HL-60 (cell line): ENCODE measurements around the gene IL36B.

Experiments used
- DNase-seq, 2 experiments: peaks; one replicate each; pipeline ENCODE4 v3.0.0-alpha.2; 2010 to 2020; ENCODE audit warnings: low read depth in 1 of 2, low spot score in 1 of 2
- H3K27ac ChIP-seq: fragments of 250-450 bp; sonication (Bioruptor Pico); replicated peaks from 2 replicates; pipeline ENCODE4 v1.5.1; 2020; ENCODE audit warnings: mild to moderate bottlenecking, moderate library complexity
- H3K27me3 ChIP-seq: fragments of 250-450 bp; sonication (Bioruptor Pico); 2 replicates; pipeline ENCODE4 v1.5.1; 2021; ENCODE audit warnings: mild to moderate bottlenecking, moderate library complexity; ENCODE audit not compliant: insufficient read depth, poor library complexity, severe bottlenecking
- H3K4me3 ChIP-seq: replicated peaks from 2 replicates; pipeline ENCODE4 v1.5.1; 2011; ENCODE audit warnings: mild to moderate bottlenecking, control low read depth, low read length; ENCODE audit not compliant: insufficient read depth
- CTCF ChIP-seq: IDR thresholded peaks from one replicate; pipeline ENCODE4 v1.5.1; 2011; ENCODE audit warnings: low read length, control low read depth, inconsistent platforms; ENCODE audit not compliant: insufficient read depth
- GABPA ChIP-seq: IDR thresholded peaks from 2 replicates; pipeline ENCODE4 v1.6.1; 2012; ENCODE audit warnings: low read depth
- POLR2AphosphoS5 ChIP-seq: IDR thresholded peaks from 2 replicates; pipeline ENCODE4 v1.6.1; 2012; ENCODE audit warnings: low read depth
- REST ChIP-seq: IDR thresholded peaks from 2 replicates; pipeline ENCODE4 v1.6.1; 2012; ENCODE audit warnings: low read depth; ENCODE audit not compliant: insufficient replicate concordance
- SPI1 ChIP-seq: IDR thresholded peaks from 2 replicates; pipeline ENCODE4 v1.6.1; 2012; ENCODE audit warnings: low read depth, mild to moderate bottlenecking, borderline replicate concordance

The IL36B gene

GRCh38 chr2:113058411-113058994 lies 5.8 kb upstream of the IL36B start:
- no peaks in the 10 kb centered on the region for H3K27me3 ChIP-seq
- H3K4me3 ChIP-seq = no peak overlapping the region
- TF ChIP-seq POLR2AphosphoS5 (no peak), GABPA (no peak), REST (no peak), CTCF (no peak), SPI1 (no peak)
- DNase-seq = no peak
- H3K27ac ChIP-seq = no peak overlapping the region

GRCh38 chr2:113057117-113057516 lies 4.5 kb upstream of the IL36B start:
- TF ChIP-seq GABPA = no peak
- no peak for TF ChIP-seq SPI1
- no peak for TF ChIP-seq REST
- no peak for TF ChIP-seq CTCF
- TF ChIP-seq POLR2AphosphoS5 = no peak
- no peaks in the 10 kb centered on the region for H3K27me3 ChIP-seq
- DNase-seq = no peak

GRCh38 chr2:113056521-113056920 lies 3.9 kb upstream of the IL36B start:
- Histone ChIP-seq H3K27ac (no peak overlapping the region), H3K4me3 (no peak overlapping the region), H3K27me3 (no peaks in the 10 kb centered on the region)
- TF ChIP-seq SPI1 = no peak
- no peak for TF ChIP-seq CTCF
- no peak for TF ChIP-seq REST
- no peak for TF ChIP-seq POLR2AphosphoS5
- TF ChIP-seq GABPA = no peak
- DNase-seq = no peak

More at GRCh38 chr2:113057117-113057516, 4.5 kb upstream of the IL36B start:
- no peak overlapping the region for H3K4me3 ChIP-seq
- no peak overlapping the region for H3K27ac ChIP-seq
